CD4-positive, alpha-beta T cell treated with Interleukin-10 for 1 hour (primary cell): Measurements from ENCODE around the gene TEKT1.
"Not testable (repeated sequence)": the region's sequence is repeated elsewhere in the genome, so short reads cannot be mapped to it uniquely, and the experiment has no call there.

ENCODE experiments used
- DNase-seq: peaks from one replicate; pipeline ENCODE4 v3.0.0-alpha.2; 2020

Gene TEKT1

DNA sequence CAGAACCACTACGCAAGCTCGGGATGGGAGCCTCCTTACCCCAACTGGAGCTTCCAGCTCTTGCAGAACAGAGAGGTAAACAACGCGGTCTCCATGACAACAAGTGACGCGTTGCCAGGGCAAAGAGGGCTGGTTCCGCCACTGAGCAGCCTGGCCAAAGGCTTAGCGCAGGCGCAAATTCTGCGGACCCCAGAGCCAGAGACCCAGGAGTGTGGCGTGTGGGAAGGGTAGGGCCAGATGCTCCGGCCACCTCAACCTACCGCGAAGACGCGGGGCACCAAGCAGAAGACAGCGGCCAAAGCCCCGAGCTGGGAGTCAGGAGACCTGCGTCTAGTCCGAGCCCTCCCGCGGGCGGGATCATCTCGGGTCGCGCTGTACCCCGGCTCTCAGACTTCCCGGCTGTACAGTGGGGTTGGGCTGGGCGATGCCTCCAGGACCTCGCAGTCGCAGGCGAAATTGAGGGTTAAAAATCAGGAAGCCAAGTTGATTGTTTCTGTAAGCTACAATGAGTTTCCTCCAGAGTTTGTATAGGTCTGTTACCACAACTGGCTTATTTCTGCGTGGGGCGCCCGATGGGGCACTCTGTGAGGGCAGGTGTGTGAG, at the start of gene TEKT1:
TSS of gene TEKT1 (minus strand) at position 69 of the 603 bp plus-strand sequence. CDS start 1,353 bp downstream, outside the sequence.
- peak; percentile 81 for DNase-seq

DNA sequence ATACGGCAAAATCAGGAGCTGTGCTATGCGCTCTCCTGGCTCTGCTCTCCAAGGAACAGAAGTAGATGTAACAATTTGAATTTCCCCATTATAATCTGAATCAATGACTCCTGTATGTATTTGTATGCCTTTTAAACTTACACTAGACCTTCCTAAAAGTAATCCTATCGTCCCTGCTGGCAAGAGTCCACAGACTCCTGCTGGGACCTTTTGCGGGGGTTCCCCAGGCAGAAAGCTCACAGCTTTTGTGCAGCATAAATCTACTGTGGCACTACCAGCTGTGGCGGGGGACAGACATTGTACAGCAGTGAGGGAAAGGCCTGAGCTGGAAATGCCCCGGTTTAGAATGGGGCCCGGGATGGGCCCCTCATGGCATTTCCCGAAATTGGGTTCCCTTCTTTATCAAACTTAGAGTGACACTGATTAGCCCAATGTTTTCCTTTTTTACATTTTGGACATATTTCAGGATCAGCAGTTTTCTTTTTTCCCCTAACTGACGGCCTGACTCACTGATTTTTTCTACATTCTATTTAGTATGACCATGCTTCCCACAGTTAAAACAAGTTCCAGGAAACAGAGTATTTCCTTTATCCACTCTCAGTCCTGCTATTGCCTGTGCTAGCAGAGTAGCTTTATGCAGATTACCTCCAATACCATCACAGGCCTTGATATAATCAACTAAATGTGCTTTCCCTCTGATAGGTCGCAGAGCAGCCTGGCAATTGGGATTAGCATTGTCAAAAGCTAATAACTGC, 47.9 kb upstream of the TEKT1 start:
- not testable (repeated sequence) for DNase-seq

GRCh38 chr17:6875276-6875675, 43.7 kb upstream of the TEKT1 start:
- not testable (repeated sequence) for DNase-seq

DNA sequence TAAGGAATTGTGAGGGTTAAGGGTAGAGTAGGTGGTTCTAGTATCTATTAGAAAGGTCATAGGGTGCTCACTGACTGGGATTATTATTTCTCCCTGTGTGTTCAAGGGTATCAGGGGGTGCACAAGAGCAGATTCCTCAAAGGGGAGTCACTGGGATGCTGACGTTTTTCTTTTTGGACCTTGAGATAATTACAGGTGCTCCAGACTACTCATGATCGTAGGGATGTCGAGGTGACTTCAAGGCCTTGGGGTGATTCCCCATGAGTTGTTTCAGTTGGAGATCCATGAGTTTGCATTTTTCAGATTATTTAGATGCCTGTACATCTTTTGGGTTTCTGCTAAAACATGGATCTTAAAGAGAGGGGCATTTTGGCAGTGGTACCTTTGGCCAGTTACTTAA, 41.4 kb upstream of the TEKT1 start:
- no peak for DNase-seq

GRCh38 chr17:6870841-6871240, 39.3 kb upstream of the TEKT1 start:
- no peak for DNase-seq

- no peak for DNase-seq
These were observed 37.1 kb upstream of the TEKT1 start for GRCh38 chr17:6868582-6868981.

- no peak for DNase-seq
These were observed 36.3 kb upstream of the TEKT1 start for GRCh38 chr17:6867849-6868248.

GRCh38 chr17:6862825-6863224, 31.3 kb upstream of the TEKT1 start:
- no peak for DNase-seq

GRCh38 chr17:6862122-6862521, 30.6 kb upstream of the TEKT1 start:
- DNase-seq = no peak

- DNase-seq = no peak
These were observed 26.4 kb upstream of the TEKT1 start for GRCh38 chr17:6857904-6858303.

- DNase-seq = no peak
These were observed 25.8 kb upstream of the TEKT1 start for GRCh38 chr17:6857336-6857735.

GRCh38 chr17:6856051-6856450, 24.5 kb upstream of the TEKT1 start:
- DNase-seq = no peak

- no peak for DNase-seq
These were observed 22.4 kb upstream of the TEKT1 start for GRCh38 chr17:6853764-6854442.

DNA sequence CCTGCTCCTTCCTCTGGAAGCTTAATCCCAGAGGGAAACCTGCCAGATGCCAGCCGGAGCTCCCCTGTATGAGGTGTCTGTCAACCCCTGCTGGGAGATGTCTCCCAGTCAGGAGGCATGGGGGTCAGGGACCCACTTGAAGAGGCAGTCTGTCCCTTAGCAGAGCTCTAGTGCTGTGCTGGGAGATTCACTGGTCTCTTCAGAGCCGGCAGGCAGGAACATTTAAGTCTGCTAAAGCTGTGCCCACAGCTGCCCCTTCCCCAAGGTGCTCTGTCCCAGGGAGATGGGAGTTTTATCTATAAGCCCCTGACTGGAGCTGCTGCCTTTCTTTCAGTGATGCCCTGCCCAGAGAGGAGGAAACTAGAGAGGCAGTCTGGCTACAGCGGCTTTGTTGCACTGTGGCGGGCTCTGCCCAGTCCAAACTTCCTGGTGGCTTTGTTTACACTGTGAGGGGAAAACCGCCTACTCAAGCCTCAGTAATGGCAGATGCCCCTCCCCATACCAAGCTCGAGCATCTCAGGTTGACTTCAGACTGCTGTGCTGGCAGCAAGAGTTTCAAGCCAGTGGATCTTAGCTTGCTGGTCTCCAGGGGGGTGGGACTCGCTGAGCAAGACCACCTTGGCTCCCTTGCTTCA, 17.1 kb upstream of the TEKT1 start:
- not testable (repeated sequence) for DNase-seq

DNA sequence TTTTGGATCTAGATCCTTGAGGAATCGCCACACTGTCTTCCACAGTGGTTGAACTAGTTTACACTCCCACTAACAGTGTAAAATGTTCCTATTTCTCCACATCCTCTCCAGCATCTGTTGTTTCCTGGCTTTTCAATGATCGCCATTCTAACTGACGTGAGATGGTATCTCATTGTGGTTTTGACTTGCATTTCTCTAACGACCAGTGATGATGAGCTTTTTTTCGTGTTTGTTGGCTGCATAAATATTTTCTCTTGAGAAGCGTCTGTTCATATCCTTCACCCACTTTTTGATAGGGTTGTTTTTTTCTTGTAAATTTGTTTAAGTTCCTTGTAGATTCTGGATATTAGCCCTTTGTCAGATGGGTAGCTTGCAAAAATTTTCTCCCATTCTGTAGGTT, 14.6 kb upstream of the TEKT1 start:
- not testable (repeated sequence) for DNase-seq

DNA sequence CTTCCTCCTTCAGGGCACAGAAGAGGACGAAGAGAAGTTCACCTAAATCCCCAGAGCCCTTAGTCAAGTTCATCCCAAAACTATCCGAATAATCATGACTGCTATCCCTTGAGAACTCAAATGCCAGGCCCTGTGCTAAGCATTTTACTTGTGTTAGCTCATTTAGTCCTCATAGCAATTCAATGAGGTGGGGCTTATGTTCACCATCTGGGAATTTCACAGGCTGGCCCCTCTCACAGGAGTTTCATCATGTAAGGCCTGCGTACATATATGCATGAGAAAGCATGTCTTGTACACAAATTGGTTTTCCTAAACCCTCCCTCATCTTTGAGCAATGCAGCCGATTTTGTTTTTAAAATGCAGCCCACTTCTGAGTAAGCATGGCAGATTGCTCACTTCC, 12.9 kb upstream of the TEKT1 start:
- not testable (repeated sequence) for DNase-seq

DNA sequence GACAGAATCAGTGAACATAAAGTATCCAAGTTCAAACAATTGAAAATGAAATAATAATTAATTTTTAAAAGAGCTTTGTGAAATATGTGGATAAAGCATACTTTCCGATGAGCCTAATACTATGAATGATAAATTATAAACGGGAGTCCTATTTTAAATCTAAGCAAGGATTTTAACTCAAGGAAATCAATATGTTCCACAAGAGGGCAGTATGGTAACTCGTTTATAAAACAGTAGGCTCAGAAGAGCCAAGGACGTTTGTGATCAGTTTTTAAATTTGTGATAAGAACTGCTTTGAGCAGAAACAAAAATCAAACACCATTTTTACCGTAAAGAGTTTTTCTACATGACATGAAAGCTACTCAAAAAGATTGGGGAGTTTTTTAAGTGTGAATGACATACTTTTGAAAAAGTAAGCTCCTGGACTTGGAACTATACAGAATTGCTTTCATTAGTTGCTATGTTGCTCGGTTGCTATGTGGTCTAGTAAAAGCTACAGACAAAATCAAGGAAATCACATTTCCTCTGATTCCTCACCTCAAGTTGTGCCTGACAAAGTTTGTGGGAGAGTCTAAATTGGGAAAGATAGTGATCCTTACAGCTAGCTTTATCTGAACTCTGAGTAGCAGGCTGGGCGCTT, 11.8 kb upstream of the TEKT1 start:
- peak; percentile 53 for DNase-seq

DNA sequence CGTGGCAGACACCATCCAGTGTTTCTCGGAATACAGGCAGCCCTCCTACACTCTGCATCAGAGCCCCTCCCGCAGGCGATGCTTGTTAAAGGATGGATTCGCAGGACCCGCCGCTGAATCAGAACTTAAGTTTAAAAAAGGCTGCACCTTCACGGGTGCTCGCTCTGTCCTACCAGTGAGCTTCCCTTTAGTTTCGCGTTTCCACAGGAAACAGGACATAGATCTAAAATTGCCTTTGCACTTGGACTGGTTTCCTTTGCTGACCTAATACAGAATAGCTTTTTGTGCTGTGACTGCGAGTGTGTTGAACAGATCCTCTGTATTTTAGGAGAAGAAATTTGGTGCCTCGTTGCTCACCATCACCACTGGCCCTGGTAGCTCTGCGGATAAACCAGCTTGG, 10.2 kb upstream of the TEKT1 start:
- DNase-seq = not testable (repeated sequence)

GRCh38 chr17:6830383-6830986, 1.0 kb downstream of the TEKT1 start:
- no peak for DNase-seq

DNA sequence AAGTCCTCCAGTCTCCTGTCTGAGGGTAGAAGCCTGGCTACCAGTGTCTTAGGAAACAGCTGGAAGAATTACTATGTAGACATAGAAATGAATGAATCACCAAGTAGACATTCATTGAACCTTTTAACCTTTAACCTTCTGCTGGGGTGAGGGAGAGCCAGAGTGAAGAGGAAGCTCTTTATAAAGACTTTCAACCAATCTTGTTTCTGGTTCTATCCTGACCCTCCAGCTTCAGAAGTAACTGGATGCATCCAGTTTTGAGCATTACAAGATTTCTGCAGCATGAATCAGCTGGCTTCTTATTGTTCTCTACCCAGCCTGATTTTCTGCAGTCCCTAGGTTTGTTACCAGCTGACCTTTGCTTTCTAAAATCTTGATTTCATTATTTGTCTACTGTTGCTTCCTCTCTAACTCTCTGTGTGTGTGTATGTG, 8.5 kb downstream of the TEKT1 start:
- no peak for DNase-seq

- no peak for DNase-seq
These were observed 12.6 kb downstream of the TEKT1 start for GRCh38 chr17:6818938-6819337.

- DNase-seq = not testable (repeated sequence)
These were observed 15.2 kb downstream of the TEKT1 start for GRCh38 chr17:6816368-6816767.

DNA sequence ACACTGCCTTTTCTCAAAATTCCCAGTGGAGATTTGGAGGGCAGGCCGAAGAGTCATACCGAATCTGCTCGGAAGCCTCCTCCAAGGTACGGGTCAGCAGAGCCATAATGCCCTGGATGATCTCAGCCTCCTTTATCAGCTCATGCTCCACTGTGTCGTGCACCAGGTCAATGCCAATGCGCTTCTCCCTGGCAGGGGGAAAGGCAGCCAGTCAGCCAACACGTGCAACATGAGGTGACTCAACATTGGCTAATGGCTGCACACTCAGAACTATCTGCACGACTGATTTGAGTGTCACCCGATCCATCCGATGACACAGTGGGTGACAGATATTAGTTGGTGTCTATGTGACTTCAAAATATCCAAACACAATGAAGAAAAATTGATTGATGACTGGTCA, 15.8 kb downstream of the TEKT1 start:
- no peak for DNase-seq
